Measurements from ENCODE around the gene CALML3. TPM values are rescaled to one million over a fixed set of nuclear protein-coding genes. Genes with fewer than 3 reads are reported as not detected.

The CALML3 gene
- total and polyA plus RNA-seq, 8 donors: 0.46 to 64.6 TPM; not detected in 6

DNA sequence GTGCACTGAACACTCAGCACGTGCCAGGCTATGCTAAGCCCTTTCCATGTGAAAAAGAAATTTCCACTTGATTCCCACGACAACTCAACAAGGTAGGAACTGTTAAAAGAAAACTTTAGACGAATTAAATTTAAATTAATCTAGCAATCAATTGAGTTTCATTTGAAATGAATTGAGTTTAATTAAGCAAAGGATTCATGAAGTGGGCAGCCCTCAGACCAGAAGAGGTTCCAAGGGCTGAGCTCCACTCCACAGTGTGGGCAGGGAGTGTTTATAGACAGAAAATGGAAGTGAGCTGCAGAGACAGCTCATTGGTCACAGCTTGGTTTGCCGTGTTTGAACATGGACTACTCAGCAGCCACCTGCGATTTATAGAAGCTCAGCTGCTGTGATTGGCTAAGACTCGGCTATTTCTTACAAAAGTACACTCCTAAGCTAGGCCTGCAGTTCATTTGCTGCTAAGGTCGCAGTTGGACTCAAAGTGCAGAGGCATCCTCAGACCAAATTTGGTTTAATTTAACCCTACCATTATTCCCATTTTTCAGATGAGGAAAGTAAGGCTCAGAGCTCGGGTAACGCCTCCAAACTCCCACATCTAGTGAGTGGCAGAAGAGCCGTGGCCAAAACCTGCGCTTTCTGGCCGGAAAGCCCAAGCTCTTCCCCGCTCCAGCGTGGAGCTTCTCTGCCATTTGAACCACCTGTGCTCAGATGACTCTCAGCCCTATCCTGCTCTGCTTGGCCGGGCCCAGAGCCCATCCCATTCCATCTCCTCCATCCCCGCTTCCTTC is 24.9 kb downstream of the CALML3 start:
- H3K36me3 ChIP-seq: no peaks in the 10 kb centered on the region
- TF ChIP-seq, protein P1, sequence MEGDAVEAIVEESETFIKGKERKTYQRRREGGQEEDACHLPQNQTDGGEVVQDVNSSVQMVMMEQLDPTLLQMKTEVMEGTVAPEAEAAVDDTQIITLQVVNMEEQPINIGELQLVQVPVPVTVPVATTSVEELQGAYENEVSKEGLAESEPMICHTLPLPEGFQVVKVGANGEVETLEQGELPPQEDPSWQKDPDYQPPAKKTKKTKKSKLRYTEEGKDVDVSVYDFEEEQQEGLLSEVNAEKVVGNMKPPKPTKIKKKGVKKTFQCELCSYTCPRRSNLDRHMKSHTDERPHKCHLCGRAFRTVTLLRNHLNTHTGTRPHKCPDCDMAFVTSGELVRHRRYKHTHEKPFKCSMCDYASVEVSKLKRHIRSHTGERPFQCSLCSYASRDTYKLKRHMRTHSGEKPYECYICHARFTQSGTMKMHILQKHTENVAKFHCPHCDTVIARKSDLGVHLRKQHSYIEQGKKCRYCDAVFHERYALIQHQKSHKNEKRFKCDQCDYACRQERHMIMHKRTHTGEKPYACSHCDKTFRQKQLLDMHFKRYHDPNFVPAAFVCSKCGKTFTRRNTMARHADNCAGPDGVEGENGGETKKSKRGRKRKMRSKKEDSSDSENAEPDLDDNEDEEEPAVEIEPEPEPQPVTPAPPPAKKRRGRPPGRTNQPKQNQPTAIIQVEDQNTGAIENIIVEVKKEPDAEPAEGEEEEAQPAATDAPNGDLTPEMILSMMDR (IDR thresholded peaks at IDR 0.05): no peak
- TF ChIP-seq POLR2A (IDR thresholded peaks at IDR 0.05) (no peak), POLR2AphosphoS5 (IDR thresholded peaks at IDR 0.05) (no peak), EP300 (IDR thresholded peaks at IDR 0.05) (no peak)
- intact Hi-C loops (cut with DNase I; ENCODE audit: low total_unique reads): no loop called here
- no peak for DNase-seq
- H3K4me3 ChIP-seq: no peak overlapping the region
- H3K4me1 ChIP-seq: peaks cover 52 to 89% (median 74%) of the 10 kb centered on the region in 4 donors
- 88 to 93% (median 91%) methylated on average over 16 of the region's 16 CpGs for WGBS, 5 donors
- H3K27ac ChIP-seq: peak overlapping the region; percentile 87 to 97 (median 91)
- H3K27me3 ChIP-seq: no peaks in the 10 kb centered on the region
- H3K9me3 ChIP-seq: no peaks in the 10 kb centered on the region

- Histone ChIP-seq H3K4me1 (peaks cover 54 to 89% (median 74%) of the 10 kb centered on the region in 4 donors), H3K36me3 (no peaks in the 10 kb centered on the region), H3K27ac (peak overlapping the region in 3 of 5 donors; percentile 91 to 97 (median 91)), H3K4me3 (no peak overlapping the region), H3K9me3 (no peaks in the 10 kb centered on the region), H3K27me3 (no peaks in the 10 kb centered on the region)
- 75 to 87% (median 84%) methylated on average over 1 of the region's 1 CpG for WGBS, 5 donors
- DNase-seq: no peak
- TF ChIP-seq EP300 (IDR thresholded peaks at IDR 0.05) (no peak), POLR2AphosphoS5 (IDR thresholded peaks at IDR 0.05) (no peak), POLR2A (IDR thresholded peaks at IDR 0.05) (no peak)
- TF ChIP-seq, protein P1 (IDR thresholded peaks at IDR 0.05): no peak
- intact Hi-C loops (cut with DNase I; ENCODE audit: low total_unique reads): no loop called here
These were observed 25.4 kb downstream of the CALML3 start for GRCh38 chr10:5550250-5550545.

DNA sequence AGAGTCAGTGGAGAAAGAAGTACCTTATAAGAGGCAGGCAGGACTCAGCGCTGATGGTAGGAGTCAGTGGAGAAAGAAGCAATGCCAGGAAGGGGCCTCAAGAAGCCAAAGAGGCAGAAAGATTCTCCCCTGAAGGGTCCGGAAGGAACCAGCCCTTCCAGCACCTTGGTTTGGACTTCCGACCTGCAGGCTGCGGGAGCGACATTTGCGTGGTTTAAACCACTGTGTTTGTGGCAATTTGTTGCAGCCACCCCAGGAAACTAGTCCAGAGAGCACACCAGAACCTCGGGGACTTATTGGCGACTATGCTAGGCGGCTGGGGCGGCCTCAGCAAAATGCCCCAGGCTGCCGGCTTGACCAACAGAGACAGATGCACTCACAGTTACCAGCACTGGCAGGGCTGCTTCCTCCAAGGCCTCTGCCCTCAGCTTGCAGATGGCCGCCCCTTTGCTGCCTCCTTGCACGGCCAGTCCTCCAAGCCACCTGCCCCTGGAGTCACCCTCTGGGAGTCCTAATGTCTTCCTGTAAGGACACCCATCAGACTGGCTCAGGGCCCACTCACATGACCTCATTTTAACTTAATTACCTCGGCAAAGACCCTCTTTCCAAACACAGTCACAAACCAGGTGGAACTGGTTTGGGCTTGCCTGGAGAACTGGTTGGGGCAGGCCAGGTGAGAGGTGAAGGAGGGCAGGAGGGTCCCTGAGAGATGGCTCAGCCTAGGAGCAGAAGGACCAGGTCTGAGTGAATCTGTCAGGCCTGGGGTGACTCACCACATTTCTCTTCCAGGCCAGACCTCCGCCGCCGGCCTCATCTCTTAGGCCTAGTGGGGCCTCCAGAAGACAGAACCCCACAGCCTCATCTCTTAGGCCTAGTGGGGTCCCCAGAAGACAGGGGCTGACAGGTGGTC is 26.1 kb downstream of the CALML3 start:
- Histone ChIP-seq H3K4me3 (no peak overlapping the region), H3K36me3 (no peaks in the 10 kb centered on the region), H3K9me3 (no peaks in the 10 kb centered on the region), H3K4me1 (peaks cover 49 to 87% (median 74%) of the 10 kb centered on the region in 4 donors), H3K27ac (peak overlapping the region in 3 of 5 donors; percentile 3 to 47 (median 40)), H3K27me3 (no peaks in the 10 kb centered on the region)
- DNase-seq: peak in 1 of 2 donors; percentile 56
- TF ChIP-seq, protein P1 (IDR thresholded peaks at IDR 0.05): no peak
- TF ChIP-seq POLR2A (IDR thresholded peaks at IDR 0.05): no peak
- no peak for TF ChIP-seq POLR2AphosphoS5 (IDR thresholded peaks at IDR 0.05)
- no peak for TF ChIP-seq EP300 (IDR thresholded peaks at IDR 0.05)
- intact Hi-C loops (cut with DNase I; ENCODE audit: low total_unique reads): no loop called here
- WGBS, 5 donors: 84 to 89% (median 86%) methylated on average over 17 of the region's 17 CpGs

- no peaks in the 10 kb centered on the region for H3K9me3 ChIP-seq
- no peaks in the 10 kb centered on the region for H3K36me3 ChIP-seq
- H3K27me3 ChIP-seq: no peaks in the 10 kb centered on the region
- no peak overlapping the region for H3K4me3 ChIP-seq
- peaks cover 40 to 80% (median 70%) of the 10 kb centered on the region in 4 donors for H3K4me1 ChIP-seq
- DNase-seq: peak in 1 of 2 donors; percentile 67
- WGBS, 5 donors: 54 to 73% (median 67%) methylated on average over 15 of the region's 15 CpGs
- intact Hi-C loops (cut with DNase I; ENCODE audit: low total_unique reads): no loop called here
- no peak for TF ChIP-seq POLR2A (IDR thresholded peaks at IDR 0.05)
- no peak for TF ChIP-seq EP300 (IDR thresholded peaks at IDR 0.05)
- TF ChIP-seq, protein P1 (IDR thresholded peaks at IDR 0.05): no peak
- TF ChIP-seq POLR2AphosphoS5 (IDR thresholded peaks at IDR 0.05): no peak
- peak overlapping the region in 3 of 5 donors; percentile 13 to 47 (median 40) for H3K27ac ChIP-seq
These were observed 27.0 kb downstream of the CALML3 start for GRCh38 chr10:5551531-5552375.

All from stomach (tissue), 9 donors.